GM12878 (cell line): ENCODE results near the gene PVRIG. TPM values are rescaled to one million over a fixed set of nuclear protein-coding genes. Genes with fewer than 3 reads are reported as not detected.
A peak's percentile ranks its signal among the peaks of the same experiment; 100 is the strongest.

Experiments used
- ATAC-seq: fragments of 200-7000 bp; cut with Tn5 transposase; 3 replicates; pipeline ENCODE4 v1.9.1; 2020; ENCODE audit warnings: mild to moderate bottlenecking, moderate library complexity
- BruUV-seq: library from RNA; stranded (reverse); fragments of 400-500 nt; replicated peaks from 2 replicates; lab custom pipeline; 2021; lab: Mats Ljungman, UMichigan
- CTCF ChIA-PET: fragments of 300-600 bp; sonication (Branson Sonifier 250); formaldehyde crosslinking; extraction: SDS; loops from one replicate; lab custom pipeline; 2021; ENCODE audit warnings: inconsistent platforms; lab: Yijun Ruan, JAX
- POLR2A ChIA-PET: fragments of 350-600 bp; formaldehyde crosslinking; extraction: SDS; loops from one replicate; lab custom pipeline; 2021; ENCODE audit warnings: inconsistent platforms; lab: Charles Lee
- RAD21 ChIA-PET: fragments of 300-600 bp; sonication (Branson Sonifier 250); formaldehyde crosslinking; loops from one replicate; lab custom pipeline; 2023; ENCODE audit warnings: antibody characterized with exemption; ENCODE audit not compliant: unreplicated experiment; lab: Charles Lee
- SMC1A ChIA-PET: fragments of 300-600 bp; sonication (Branson Sonifier 250); formaldehyde crosslinking; loops from one replicate; lab custom pipeline; 2023; ENCODE audit not compliant: unreplicated experiment, uncharacterized antibody; lab: Charles Lee
- DNase-seq: peaks from one replicate; pipeline ENCODE4 v3.0.0-alpha.2; 2011; ENCODE audit warnings: low read depth, low spot score
- FAIRE-seq: peaks from 3 replicates; lab custom pipeline; 2011; peaks lifted over from hg19 to GRCh38; lab: Jason Lieb, UNC
- H2AFZ ChIP-seq: 2 replicates; pipeline ENCODE4 v1.6.0; 2011; ENCODE audit warnings: low read depth, low read length, control low read depth; ENCODE audit not compliant: control insufficient read depth
- H3K27ac ChIP-seq: 2 replicates; pipeline ENCODE4 v1.5.1; 2011; ENCODE audit warnings: control low read depth; ENCODE audit not compliant: control insufficient read depth, insufficient read depth
- H3K27me3 ChIP-seq, 2 experiments: replicated peaks in 1 of 2; 2 replicates each; pipeline versions ENCODE4 v1.6.0 to v1.6.1; 2011; ENCODE audit warnings: low read length in 1 of 2; ENCODE audit not compliant: control insufficient read depth in 2 of 2, insufficient read depth in 2 of 2
- H3K36me3 ChIP-seq, 2 experiments: 2 replicates each; pipeline ENCODE4 v1.5.1; 2011; ENCODE audit warnings: low read length in 1 of 2; ENCODE audit not compliant: control insufficient read depth in 2 of 2, insufficient read depth in 2 of 2
- H3K4me1 ChIP-seq: 2 replicates; pipeline ENCODE4 v1.6.1; 2011; ENCODE audit warnings: mild to moderate bottlenecking, low read length, moderate library complexity, mixed read lengths; ENCODE audit not compliant: control insufficient read depth, insufficient read depth
- H3K4me2 ChIP-seq: 2 replicates; pipeline ENCODE4 v1.6.0; 2011; ENCODE audit warnings: control low read depth; ENCODE audit not compliant: control insufficient read depth, insufficient read depth
- H3K4me3 ChIP-seq: fragments of 200-600 bp; sonication (generic); 2 replicates; pipeline ENCODE4 v1.5.1; 2016
- H3K79me2 ChIP-seq: 2 replicates; pipeline ENCODE4 v1.6.0; 2011; ENCODE audit warnings: low read length; ENCODE audit not compliant: control insufficient read depth, insufficient read depth
- H3K9ac ChIP-seq: 2 replicates; pipeline ENCODE4 v1.8.0; 2011; ENCODE audit warnings: low read length, control low read depth, mixed read lengths; ENCODE audit not compliant: control insufficient read depth, insufficient read depth
- H3K9me3 ChIP-seq: replicated peaks from 3 replicates; pipeline ENCODE4 v1.5.1; 2011; ENCODE audit warnings: mild to moderate bottlenecking, low read length; ENCODE audit not compliant: control insufficient read depth, insufficient read depth
- H4K20me1 ChIP-seq: 2 replicates; pipeline ENCODE4 v1.6.0; 2011; ENCODE audit not compliant: control insufficient read depth, insufficient read depth
- EED ChIP-seq: sonication (generic); IDR thresholded peaks from 2 replicates; pipeline ENCODE4 v1.6.1; 2016; ENCODE audit warnings: antibody characterized with exemption, low read depth
- EGR1 ChIP-seq, 2 experiments: IDR thresholded peaks; 1 replicate in 1 of 2; 2 replicates in 1 of 2; pipeline ENCODE4 v1.6.1; 2011 to 2012; ENCODE audit warnings: low read depth in 2 of 2, low read length in 2 of 2, borderline replicate concordance in 1 of 2, mild to moderate bottlenecking in 1 of 2, moderate library complexity in 1 of 2
- HDGF ChIP-seq: fragments of 450-650 bp; IDR thresholded peaks from 2 replicates; pipeline ENCODE4 v1.6.1; 2016; ENCODE audit warnings: antibody characterized with exemption
- MEF2B ChIP-seq: fragments of 450-650 bp; IDR thresholded peaks from 2 replicates; pipeline ENCODE4 v1.6.1; 2018; ENCODE audit warnings: mild to moderate bottlenecking, moderate library complexity; ENCODE audit not compliant: partially characterized antibody, poor library complexity, severe bottlenecking
- NFYB ChIP-seq: IDR thresholded peaks from 2 replicates; pipeline ENCODE4 v1.6.1; 2011; ENCODE audit warnings: low read depth, mild to moderate bottlenecking, low read length, improper control_type of control experiment, moderate library complexity; ENCODE audit not compliant: insufficient read depth
- RB1 ChIP-seq: fragments of 450-650 bp; formaldehyde crosslinking; IDR thresholded peaks from 2 replicates; pipeline ENCODE4 v1.6.1; 2017; ENCODE audit warnings: mild to moderate bottlenecking, borderline replicate concordance
- SP1 ChIP-seq: IDR thresholded peaks from one replicate; pipeline ENCODE4 v1.6.1; 2011; ENCODE audit warnings: low read depth, low read length
- TARDBP ChIP-seq: IDR thresholded peaks from 2 replicates; pipeline ENCODE4 v1.6.1; 2016; ENCODE audit warnings: borderline replicate concordance
- WGBS: methylation state at CpG from one replicate; pipeline ENCODE4 v1.1.6; 2016; ENCODE audit warnings: low lambda C conversion rate; ENCODE audit not compliant: insufficient replicate concordance, insufficient coverage; ENCODE audit errors: missing lambda C conversion rate; 5-methylcytosine and 5-hydroxymethylcytosine counted together
- in situ Hi-C: fragments of 300-500 bp; cut with MboI; formaldehyde crosslinking; loops from 9 replicates; pipeline ENCODE4 v1.14.3; 2018; ENCODE audit warnings: mixed read lengths
- intact Hi-C: fragments of 100-400 bp; cut with micrococcal nuclease; formaldehyde crosslinking; loops from one replicate; pipeline ENCODE4 v1.14.2; 2022; ENCODE audit not compliant: unreplicated experiment
- polyA plus RNA-seq, 11 experiments: library from polyadenylated mRNA; depleted of rRNA in 4 of 11; unstranded in 6 of 11; stranded (reverse) in 5 of 11; fragments of >200 nt; fragmentation: Nextera tagmentation in 4 of 11; fragmentation: Illumina TruSeq in 1 of 11; extraction: Ambion mirVana in 4 of 11; extraction: Trizol in 1 of 11; gene quantifications; 1 replicate in 1 of 11; 2 replicates in 10 of 11; pipeline versions ENCODE4 v1.2.1 to v1.2.3, GENCODE V29; 2011 to 2016; ENCODE audit warnings: inconsistent platforms in 2 of 11, missing spikeins in 2 of 11, low read depth in 1 of 11
- total RNA-seq, 4 experiments: library from RNA; depleted of rRNA in 3 of 4; stranded (reverse); fragments of >200 nt in 3 of 4; fragmentation: Illumina TruSeq in 1 of 4; extraction: Trizol in 1 of 4; gene quantifications; 2 replicates each; pipeline versions ENCODE4 v1.2.1 to v1.2.3, GENCODE V29; 2013 to 2021
- TF ChIP-seq, protein P1 (sequence below): fragments of 450-650 bp; formaldehyde crosslinking; IDR thresholded peaks from 2 replicates; pipeline ENCODE4 v1.5.0; 2022; ENCODE audit warnings: mild to moderate bottlenecking, missing genetic modification characterization
- TF ChIP-seq, protein P2 (sequence below): fragments of 450-650 bp; IDR thresholded peaks from 2 replicates; pipeline ENCODE4 v1.6.1; 2016; ENCODE audit warnings: mild to moderate bottlenecking
- TF ChIP-seq, protein P3 (sequence below): IDR thresholded peaks from 2 replicates; pipeline ENCODE4 v1.6.1; 2012; ENCODE audit warnings: low read depth, low read length, improper control_type of control experiment
- TF ChIP-seq, protein P4 (sequence below): IDR thresholded peaks from 2 replicates; pipeline ENCODE4 v1.6.1; 2011; ENCODE audit warnings: mild to moderate bottlenecking, low read depth, low read length, moderate library complexity; ENCODE audit not compliant: insufficient replicate concordance
- TF ChIP-seq, protein P5 (sequence below): IDR thresholded peaks from 2 replicates; pipeline ENCODE4 v1.6.1; 2011; ENCODE audit warnings: borderline replicate concordance, low read depth, mild to moderate bottlenecking, moderate library complexity, mixed read lengths, low read length; ENCODE audit not compliant: insufficient read depth; ENCODE audit errors: extremely low read length

The PVRIG gene
- total and polyA plus RNA-seq, 10 of the 15 experiments (the other 5 are each of a cell fraction or from before 2014, with no cell fraction given): 1.3 to 44.0 (median 17.9) TPM

DNA sequence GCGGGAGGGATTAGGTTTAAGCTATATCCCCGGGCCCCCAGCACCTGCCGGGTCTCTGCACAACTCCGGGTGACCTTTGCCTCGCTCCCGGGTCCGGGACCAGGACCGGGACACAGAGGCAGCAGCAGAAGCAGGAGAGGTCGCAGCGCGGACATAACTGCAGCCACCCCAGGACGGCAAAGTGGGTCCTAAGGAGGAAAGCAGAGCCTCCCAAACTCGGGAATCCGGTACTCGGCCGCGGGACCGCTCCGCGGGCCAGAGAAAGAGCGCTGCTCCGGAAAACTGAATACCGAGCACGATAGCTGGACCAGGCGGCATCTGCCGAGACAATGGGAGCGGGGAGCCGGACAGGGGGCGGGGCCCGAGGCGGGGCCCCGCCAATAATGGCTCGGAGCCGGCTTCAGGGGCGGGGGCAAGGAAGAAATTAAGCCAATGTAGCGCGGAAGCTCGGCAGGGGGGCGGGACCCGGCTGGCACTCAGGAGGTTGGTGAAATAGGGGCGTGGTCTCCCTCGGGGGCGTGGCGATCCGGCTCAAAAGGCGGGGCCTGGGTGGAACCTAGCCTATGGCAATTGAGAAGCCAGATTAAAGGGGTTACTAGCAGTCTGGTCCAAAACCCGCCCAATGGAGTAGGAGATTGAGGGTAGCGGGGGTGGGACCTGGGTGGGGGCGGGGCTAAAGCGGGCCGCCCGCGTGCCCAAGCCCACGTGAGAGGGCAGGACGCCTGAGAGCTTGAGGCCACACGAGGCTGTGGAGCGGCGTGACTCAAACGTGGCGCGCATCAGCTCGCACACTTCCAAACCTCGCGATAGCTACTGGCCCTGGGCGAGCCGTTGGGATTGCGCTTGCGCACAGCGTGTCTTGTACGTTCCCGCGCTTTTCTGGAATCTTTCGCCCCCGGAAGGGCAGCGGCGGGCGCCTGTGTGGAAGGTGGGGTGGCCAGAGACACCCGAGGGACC is 42.4 kb upstream of the PVRIG start, which contains the start of the genes GPC2 and STAG3:
Gene GPC2, minus strand, starts transcription at position 337 of the 957 bp plus-strand sequence. Its CDS starts 182 bp downstream, at position 155.
Gene STAG3, plus strand, starts transcription at position 874 of the 957 bp plus-strand sequence. CDS start 2,639 bp downstream, outside the sequence.
- no peaks in the 10 kb centered on the region for H3K27me3 ChIP-seq
- ChIA-PET CTCF (interaction anchor here (0.7 to 4.3 kb wide), 6 partner anchors 12 to 44 kb away, joined by 3 to 36 read pairs (median 4); no protein-coding TSS in a partner anchor), SMC1A (interaction anchor here (0.6 to 1.1 kb wide), 4 partner anchors 13 to 98 kb away, joined by 3 to 4 read pairs (median 4); partner anchors contain the start of gene LAMTOR4), RAD21 (interaction anchor here (0.5 to 1.2 kb wide), 6 partner anchors 9 to 159 kb away, joined by 3 to 4 read pairs (median 4); partner anchors contain the start of genes GAL3ST4 and LAMTOR4), POLR2A (interaction anchor here (0.7 to 1.4 kb wide), 3 partner anchors 9 to 29 kb away, joined by 3 read pairs; partner anchors contain the start of genes GAL3ST4 and LAMTOR4)
- peak within 1 kb of the TSS; percentile 48; the same call in 1 of the 2 replicates for H3K9ac ChIP-seq
- peak; percentile 76 for DNase-seq
- H3K4me3 ChIP-seq: peak within 1 kb of the TSS; percentile 85
- no peaks in the 10 kb centered on the region for H3K79me2 ChIP-seq
- no peaks in the 10 kb centered on the region for H3K36me3 ChIP-seq
- intact Hi-C loops: loop anchor here (5.0 kb wide), 1 partner anchor 40 kb away; the partner anchor contains the start of gene PVRIG
- H3K4me2 ChIP-seq: peak within 1 kb of the TSS; percentile 98
- no peak within 1 kb of the TSS for H3K27ac ChIP-seq
- no peaks in the 10 kb centered on the region for H4K20me1 ChIP-seq
- no peaks in the 10 kb centered on the region for H3K9me3 ChIP-seq
- ATAC-seq: peak; percentile 99
- H2AFZ ChIP-seq: peak within 1 kb of the TSS; percentile 93
- 35% methylated on average over 68 of the region's 78 CpGs for WGBS
- no TSS peak for BruUV-seq
- H3K4me1 ChIP-seq: peaks cover 7% of the 10 kb centered on the region
- peak; percentile 91 for FAIRE-seq
- in situ Hi-C loops: no loop called here
- TF ChIP-seq MEF2B: peak; percentile 28
- 0 out of 2 replicates have a peak, but pooled peaks have one; percentile 61 for TF ChIP-seq TARDBP
- TF ChIP-seq, protein P1, sequence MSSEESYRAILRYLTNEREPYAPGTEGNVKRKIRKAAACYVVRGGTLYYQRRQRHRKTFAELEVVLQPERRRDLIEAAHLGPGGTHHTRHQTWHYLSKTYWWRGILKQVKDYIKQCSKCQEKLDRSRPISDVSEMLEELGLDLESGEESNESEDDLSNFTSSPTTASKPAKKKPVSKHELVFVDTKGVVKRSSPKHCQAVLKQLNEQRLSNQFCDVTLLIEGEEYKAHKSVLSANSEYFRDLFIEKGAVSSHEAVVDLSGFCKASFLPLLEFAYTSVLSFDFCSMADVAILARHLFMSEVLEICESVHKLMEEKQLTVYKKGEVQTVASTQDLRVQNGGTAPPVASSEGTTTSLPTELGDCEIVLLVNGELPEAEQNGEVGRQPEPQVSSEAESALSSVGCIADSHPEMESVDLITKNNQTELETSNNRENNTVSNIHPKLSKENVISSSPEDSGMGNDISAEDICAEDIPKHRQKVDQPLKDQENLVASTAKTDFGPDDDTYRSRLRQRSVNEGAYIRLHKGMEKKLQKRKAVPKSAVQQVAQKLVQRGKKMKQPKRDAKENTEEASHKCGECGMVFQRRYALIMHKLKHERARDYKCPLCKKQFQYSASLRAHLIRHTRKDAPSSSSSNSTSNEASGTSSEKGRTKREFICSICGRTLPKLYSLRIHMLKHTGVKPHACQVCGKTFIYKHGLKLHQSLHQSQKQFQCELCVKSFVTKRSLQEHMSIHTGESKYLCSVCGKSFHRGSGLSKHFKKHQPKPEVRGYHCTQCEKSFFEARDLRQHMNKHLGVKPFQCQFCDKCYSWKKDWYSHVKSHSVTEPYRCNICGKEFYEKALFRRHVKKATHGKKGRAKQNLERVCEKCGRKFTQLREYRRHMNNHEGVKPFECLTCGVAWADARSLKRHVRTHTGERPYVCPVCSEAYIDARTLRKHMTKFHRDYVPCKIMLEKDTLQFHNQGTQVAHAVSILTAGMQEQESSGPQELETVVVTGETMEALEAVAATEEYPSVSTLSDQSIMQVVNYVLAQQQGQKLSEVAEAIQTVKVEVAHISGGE (CRISPR knock-in tag): no peak
- TF ChIP-seq, protein P2, sequence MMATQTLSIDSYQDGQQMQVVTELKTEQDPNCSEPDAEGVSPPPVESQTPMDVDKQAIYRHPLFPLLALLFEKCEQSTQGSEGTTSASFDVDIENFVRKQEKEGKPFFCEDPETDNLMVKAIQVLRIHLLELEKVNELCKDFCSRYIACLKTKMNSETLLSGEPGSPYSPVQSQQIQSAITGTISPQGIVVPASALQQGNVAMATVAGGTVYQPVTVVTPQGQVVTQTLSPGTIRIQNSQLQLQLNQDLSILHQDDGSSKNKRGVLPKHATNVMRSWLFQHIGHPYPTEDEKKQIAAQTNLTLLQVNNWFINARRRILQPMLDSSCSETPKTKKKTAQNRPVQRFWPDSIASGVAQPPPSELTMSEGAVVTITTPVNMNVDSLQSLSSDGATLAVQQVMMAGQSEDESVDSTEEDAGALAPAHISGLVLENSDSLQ: peak; percentile 80
- TF ChIP-seq, protein P3, sequence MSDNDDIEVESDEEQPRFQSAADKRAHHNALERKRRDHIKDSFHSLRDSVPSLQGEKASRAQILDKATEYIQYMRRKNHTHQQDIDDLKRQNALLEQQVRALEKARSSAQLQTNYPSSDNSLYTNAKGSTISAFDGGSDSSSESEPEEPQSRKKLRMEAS: peak; percentile 52; the same call in 1 of the 2 replicates
- TF ChIP-seq EGR1 (IDR thresholded peaks at IDR 0.05; ENCODE audit: borderline replicate concordance in 1 of 2, low read depth in 2 of 2, low read length in 2 of 2): 0 out of 3 replicates have a peak, but pooled peaks of 1 of the 2 experiments have one; percentile 36
- TF ChIP-seq, protein P4, sequence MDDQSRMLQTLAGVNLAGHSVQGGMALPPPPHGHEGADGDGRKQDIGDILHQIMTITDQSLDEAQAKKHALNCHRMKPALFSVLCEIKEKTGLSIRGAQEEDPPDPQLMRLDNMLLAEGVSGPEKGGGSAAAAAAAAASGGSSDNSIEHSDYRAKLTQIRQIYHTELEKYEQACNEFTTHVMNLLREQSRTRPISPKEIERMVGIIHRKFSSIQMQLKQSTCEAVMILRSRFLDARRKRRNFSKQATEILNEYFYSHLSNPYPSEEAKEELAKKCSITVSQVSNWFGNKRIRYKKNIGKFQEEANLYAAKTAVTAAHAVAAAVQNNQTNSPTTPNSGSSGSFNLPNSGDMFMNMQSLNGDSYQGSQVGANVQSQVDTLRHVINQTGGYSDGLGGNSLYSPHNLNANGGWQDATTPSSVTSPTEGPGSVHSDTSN: peak; percentile 30
- TF ChIP-seq, protein P5, sequence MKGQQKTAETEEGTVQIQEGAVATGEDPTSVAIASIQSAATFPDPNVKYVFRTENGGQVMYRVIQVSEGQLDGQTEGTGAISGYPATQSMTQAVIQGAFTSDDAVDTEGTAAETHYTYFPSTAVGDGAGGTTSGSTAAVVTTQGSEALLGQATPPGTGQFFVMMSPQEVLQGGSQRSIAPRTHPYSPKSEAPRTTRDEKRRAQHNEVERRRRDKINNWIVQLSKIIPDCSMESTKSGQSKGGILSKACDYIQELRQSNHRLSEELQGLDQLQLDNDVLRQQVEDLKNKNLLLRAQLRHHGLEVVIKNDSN: peak; percentile 80
- TF ChIP-seq HDGF: 0 out of 2 replicates have a peak, but pooled peaks have one; percentile 37
- TF ChIP-seq SP1: peak; percentile 54
- TF ChIP-seq RB1: no peak
- TF ChIP-seq EED: no peak
- TF ChIP-seq NFYB: peak; percentile 83; the same call in 1 of the 2 replicates
